NCI-H748 treated with DMSO at 0.1 percent for 48 hours (cell line): Measurements from ENCODE around the gene ARFGAP1.
"Not testable (repeated sequence)": the region's sequence is repeated elsewhere in the genome, so short reads cannot be mapped to it uniquely, and the experiment has no call there.

Experiments
- DNase-seq: peaks from one replicate; lab custom pipeline; 2025; lab: John Stamatoyannopoulos, UW

The ARFGAP1 gene

GRCh38 chr20:63240004-63240403 is 32.6 kb upstream of the ARFGAP1 start:
- DNase-seq, result no peak

GRCh38 chr20:63241272-63241671 is 31.3 kb upstream of the ARFGAP1 start:
- no peak for DNase-seq

GRCh38 chr20:63242736-63243135 is 29.9 kb upstream of the ARFGAP1 start:
- DNase-seq, result no peak

- DNase-seq, result no peak
Observed at GRCh38 chr20:63243604-63244247, 28.9 kb upstream of the ARFGAP1 start.

GRCh38 chr20:63244468-63244867 is 28.1 kb upstream of the ARFGAP1 start:
- no peak for DNase-seq

GRCh38 chr20:63246490-63247288 is 25.9 kb upstream of the ARFGAP1 start:
- no peak for DNase-seq

- no peak for DNase-seq
Observed at GRCh38 chr20:63247671-63248228, 24.9 kb upstream of the ARFGAP1 start.

GRCh38 chr20:63248835-63249591 is 23.6 kb upstream of the ARFGAP1 start:
- DNase-seq, result no peak

GRCh38 chr20:63249891-63250290 is 22.7 kb upstream of the ARFGAP1 start:
- no peak for DNase-seq

GRCh38 chr20:63251350-63251749 is 21.3 kb upstream of the ARFGAP1 start:
- not testable (repeated sequence) for DNase-seq

GRCh38 chr20:63252284-63252711 is 20.3 kb upstream of the ARFGAP1 start:
- no peak for DNase-seq

- DNase-seq, result no peak
Observed at GRCh38 chr20:63253065-63253437, 19.6 kb upstream of the ARFGAP1 start.

- no peak for DNase-seq
Observed at GRCh38 chr20:63253438-63254231, 19.0 kb upstream of the ARFGAP1 start.

- no peak for DNase-seq
Observed at GRCh38 chr20:63254232-63254605, 18.4 kb upstream of the ARFGAP1 start, which contains the start of gene NKAIN4. TSS of gene NKAIN4 (minus strand) at chr20:63254463. CDS start at chr20:63254450, 13 bp downstream.

- DNase-seq, result no peak
Observed at GRCh38 chr20:63254606-63255384, 17.8 kb upstream of the ARFGAP1 start.

- no peak for DNase-seq
Observed at GRCh38 chr20:63255931-63256704, 16.5 kb upstream of the ARFGAP1 start.

GRCh38 chr20:63256954-63257353 is 15.7 kb upstream of the ARFGAP1 start:
- DNase-seq, result no peak

GRCh38 chr20:63257629-63258028 is 15.0 kb upstream of the ARFGAP1 start:
- no peak for DNase-seq

GRCh38 chr20:63258781-63259180 is 13.8 kb upstream of the ARFGAP1 start:
- no peak for DNase-seq
